PC-9 (cell line): ENCODE measurements around the gene NTM.

Experiments
- EZH2 ChIP-seq: fragments of 200-600 bp; sonication (generic); IDR thresholded peaks from 2 replicates; pipeline ENCODE4 v1.8.0; 2017; ENCODE audit warnings: antibody characterized with exemption, low read depth
- TF ChIP-seq, protein P1 (sequence below): fragments of 200-600 bp; sonication (generic); conservative IDR thresholded peaks from 2 replicates; pipeline ENCODE4 v1.6.1; 2017; ENCODE audit warnings: mixed run types, antibody characterized with exemption, mild to moderate bottlenecking, moderate library complexity

DNA sequence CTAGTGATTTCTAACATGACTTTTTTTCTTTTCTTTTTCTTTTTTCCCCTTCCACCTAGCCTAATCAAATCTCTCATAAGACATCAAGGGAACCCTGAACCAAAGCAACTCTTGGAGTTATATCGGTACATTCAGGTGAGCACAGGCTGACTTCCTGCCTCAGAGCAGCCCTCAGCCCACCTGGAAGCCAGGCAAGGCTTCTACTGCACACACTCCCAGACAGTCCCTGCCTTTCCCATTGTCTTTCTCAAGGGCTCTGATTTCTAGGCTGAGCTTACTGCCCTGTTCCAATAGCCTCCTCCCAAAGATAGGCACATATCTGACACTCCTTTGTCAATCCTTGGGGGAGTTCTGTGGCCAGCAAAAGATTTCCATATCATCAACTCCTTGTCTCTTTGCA lies 629.5 kb downstream of the NTM start:
- TF ChIP-seq, protein P1, sequence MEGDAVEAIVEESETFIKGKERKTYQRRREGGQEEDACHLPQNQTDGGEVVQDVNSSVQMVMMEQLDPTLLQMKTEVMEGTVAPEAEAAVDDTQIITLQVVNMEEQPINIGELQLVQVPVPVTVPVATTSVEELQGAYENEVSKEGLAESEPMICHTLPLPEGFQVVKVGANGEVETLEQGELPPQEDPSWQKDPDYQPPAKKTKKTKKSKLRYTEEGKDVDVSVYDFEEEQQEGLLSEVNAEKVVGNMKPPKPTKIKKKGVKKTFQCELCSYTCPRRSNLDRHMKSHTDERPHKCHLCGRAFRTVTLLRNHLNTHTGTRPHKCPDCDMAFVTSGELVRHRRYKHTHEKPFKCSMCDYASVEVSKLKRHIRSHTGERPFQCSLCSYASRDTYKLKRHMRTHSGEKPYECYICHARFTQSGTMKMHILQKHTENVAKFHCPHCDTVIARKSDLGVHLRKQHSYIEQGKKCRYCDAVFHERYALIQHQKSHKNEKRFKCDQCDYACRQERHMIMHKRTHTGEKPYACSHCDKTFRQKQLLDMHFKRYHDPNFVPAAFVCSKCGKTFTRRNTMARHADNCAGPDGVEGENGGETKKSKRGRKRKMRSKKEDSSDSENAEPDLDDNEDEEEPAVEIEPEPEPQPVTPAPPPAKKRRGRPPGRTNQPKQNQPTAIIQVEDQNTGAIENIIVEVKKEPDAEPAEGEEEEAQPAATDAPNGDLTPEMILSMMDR: no peak
- no peak for TF ChIP-seq EZH2
